GM12875 (cell line): ENCODE data around the gene CLIC6.

Source experiments
- H3K4me3 ChIP-seq: one replicate; pipeline ENCODE4 v1.5.1; 2011; ENCODE audit warnings: low read depth, low read length, control low read depth
- TF ChIP-seq, protein P1 (sequence below): IDR thresholded peaks from 2 replicates; pipeline ENCODE4 v1.5.1; 2011; ENCODE audit warnings: low read depth, mild to moderate bottlenecking, control low read depth, inconsistent platforms, low read length, moderate library complexity, borderline replicate concordance; ENCODE audit not compliant: insufficient read depth

The CLIC6 gene

DNA sequence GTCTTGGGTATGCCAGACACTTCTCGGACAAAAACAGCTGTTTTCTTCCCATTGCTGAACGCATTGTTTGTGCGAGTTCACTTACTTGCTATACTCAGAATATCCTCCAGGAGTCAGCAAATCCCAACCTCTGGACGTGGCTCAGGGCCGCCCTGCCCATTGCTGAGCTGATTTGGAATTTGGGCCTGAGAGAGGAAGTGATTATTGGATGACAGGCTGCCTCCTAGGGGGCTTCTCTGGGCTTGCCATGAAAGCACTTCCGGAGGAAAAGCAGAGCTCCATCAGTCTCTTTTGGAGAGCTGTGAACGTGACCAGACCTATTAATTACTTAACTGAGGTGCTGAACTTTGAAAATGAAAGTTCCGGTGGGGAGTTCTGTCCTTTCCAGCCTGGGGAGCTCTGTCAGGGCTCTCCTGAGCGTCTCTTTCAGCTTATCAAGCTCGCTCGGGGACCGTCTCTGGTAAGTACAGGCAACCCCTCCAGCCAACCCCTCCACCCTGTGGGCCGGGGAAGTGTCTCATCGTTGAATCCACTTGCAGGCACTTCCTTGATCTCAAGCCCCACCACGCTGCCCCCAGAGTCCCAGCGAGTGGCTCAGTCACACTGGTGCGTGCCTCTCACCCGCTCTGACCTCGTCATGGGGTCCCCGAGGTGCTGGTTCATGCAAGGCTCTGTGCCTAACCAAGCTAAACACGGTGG lies 76.9 kb downstream of the CLIC6 start:
- peak overlapping the region; percentile 16 for H3K4me3 ChIP-seq
- TF ChIP-seq, protein P1, sequence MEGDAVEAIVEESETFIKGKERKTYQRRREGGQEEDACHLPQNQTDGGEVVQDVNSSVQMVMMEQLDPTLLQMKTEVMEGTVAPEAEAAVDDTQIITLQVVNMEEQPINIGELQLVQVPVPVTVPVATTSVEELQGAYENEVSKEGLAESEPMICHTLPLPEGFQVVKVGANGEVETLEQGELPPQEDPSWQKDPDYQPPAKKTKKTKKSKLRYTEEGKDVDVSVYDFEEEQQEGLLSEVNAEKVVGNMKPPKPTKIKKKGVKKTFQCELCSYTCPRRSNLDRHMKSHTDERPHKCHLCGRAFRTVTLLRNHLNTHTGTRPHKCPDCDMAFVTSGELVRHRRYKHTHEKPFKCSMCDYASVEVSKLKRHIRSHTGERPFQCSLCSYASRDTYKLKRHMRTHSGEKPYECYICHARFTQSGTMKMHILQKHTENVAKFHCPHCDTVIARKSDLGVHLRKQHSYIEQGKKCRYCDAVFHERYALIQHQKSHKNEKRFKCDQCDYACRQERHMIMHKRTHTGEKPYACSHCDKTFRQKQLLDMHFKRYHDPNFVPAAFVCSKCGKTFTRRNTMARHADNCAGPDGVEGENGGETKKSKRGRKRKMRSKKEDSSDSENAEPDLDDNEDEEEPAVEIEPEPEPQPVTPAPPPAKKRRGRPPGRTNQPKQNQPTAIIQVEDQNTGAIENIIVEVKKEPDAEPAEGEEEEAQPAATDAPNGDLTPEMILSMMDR, result peak; percentile 72

DNA sequence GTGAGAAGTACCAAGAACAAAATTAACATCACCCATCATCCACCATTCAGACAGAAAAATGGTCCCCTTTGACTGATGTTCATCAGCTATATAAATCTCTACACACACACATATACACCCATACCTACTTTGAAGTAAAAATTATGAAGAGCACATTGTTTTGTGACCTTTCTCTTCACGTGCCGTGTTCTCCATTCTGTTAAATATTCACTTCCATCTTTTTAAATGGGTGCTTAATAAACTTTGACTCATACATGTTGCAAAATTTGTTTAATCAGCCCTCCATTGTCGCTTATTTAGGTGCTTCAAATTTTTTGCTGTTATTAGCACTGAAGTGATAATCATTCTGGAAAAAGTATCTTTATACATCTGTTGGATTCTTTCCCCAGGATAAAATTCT lies 80.1 kb downstream of the CLIC6 start:
- no peak overlapping the region for H3K4me3 ChIP-seq
- TF ChIP-seq, protein P1, result no peak

DNA sequence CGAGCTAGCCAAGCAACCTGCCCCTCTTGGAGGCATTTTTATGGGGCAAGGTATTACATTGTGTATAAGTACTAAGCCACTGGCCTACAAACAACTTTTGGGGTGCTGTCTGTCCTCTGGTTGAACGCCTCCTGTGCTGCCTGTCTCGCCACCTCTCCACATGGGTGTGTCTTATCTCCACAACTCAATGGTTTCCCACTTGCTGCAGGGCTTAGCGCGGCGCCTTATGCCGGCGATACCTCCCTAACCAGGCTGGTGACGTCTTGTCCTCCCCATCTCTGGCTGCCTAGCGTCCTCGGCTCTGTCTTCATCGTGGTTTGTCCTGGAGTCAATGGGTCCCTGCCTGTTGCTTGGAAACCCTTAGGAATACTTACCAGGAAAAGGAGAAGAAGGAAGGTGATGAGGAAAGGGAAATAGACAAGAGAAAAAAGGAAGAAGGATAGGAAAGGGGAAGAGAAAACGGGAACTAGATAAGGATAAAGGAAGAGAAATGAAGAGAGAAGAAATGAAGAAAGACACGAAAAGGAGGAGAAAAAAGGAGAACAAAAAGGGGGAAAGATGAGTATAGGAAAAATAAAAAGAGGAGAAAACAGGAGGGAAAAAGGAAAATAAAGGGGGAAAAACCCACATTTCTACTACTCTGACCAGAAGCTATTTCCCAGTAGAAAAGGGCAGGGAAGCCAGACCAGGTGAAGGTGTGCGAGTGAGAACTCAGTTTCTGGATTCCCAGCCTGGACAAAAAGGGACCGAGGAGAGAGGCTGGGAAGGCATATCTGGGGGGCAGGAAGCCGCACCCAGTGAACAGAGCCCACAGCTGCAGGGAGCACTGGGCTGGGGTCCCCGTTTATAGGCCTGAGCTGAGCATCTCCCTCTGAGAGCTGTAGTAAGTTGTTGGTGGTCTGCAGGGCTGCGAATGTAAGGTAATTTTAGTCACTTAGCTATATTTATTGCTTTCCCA lies 86.2 kb downstream of the CLIC6 start:
- H3K4me3 ChIP-seq, result no peak overlapping the region
- TF ChIP-seq, protein P1, result no peak

DNA sequence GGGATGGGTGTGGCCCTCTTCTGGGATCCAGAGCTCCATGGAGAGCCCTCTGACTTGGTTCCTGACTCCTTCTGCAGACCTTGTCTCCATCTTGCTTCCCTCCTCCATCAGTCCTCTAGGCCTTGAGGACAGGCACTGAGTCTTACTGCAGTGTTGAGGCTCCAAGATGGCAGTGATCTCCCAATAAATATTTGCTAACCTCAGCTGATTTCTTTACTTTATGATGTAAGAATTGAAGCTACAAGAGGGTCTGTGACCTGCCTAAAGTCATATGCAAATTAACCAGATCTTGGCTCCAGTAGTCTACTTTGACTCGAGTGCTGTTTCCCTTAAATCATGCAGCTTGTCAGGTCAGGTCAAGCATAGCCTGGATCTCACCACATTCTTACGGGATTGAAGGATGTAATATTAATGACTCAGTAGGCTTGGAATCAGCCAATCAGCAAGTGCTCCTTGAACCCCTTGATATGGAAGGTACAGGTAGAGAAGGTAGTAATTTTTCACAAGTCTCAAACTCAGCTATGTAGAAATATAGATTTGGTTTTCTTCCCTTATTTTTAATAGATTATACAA lies 93.0 kb downstream of the CLIC6 start:
- no peak overlapping the region for H3K4me3 ChIP-seq
- TF ChIP-seq, protein P1, result no peak

DNA sequence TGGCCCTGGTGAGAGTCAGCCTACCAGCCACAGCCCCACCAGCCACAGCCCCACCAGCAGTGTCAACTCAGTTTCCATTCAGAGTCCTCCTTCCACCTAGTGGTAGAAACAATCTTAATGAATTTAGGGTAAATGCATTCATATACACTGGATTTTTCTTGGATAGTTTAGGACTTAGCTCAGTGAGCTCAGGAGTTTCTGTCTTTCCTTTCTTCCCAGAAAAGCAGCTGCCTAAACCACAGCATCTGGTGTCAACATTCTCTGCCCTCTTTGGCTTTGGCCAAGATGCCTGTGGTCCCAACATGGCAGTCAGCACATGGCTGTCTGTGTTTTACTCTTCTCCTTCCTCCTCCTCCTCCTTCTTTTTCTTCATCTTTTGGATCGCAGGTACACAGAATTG lies 94.0 kb downstream of the CLIC6 start:
- TF ChIP-seq, protein P1, result no peak
- H3K4me3 ChIP-seq, result no peak overlapping the region

DNA sequence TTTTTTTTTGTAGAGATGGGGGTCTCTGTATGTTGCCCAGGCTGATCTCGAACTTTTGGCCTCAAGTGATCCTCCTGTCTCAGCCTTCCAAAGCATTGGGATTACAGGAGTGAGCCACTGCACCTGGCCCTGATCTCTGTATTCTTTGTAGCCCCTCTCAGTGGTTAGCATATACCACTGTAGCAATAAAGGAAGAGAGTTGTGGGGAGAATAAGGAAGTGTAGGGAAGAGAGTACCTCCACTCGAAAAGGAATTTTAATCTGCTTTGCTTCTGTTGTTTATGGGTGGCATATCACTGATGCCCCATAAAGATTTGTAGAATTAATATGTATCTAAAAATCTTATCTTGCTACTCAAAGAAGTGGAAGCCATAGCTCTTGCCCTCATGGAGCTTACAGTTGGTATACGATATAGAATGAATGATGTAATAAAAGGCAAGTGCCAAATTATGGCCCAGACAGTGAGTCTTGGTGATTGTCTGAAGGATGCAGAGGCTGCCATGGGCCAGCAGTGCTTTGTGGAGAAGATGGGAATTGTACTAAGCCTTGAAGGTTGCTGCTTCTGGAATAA lies 96.0 kb downstream of the CLIC6 start:
- TF ChIP-seq, protein P1, result no peak
- no peak overlapping the region for H3K4me3 ChIP-seq
